A172 (cell line): ENCODE data around the gene DENND4A. TPM values are rescaled to one million over a fixed set of nuclear protein-coding genes. Genes with fewer than 3 reads are reported as not detected.
A peak's percentile ranks its signal among the peaks of the same experiment; 100 is the strongest.
"Not testable (repeated sequence)": the region's sequence is repeated elsewhere in the genome, so short reads cannot be mapped to it uniquely, and the experiment has no call there.

Source experiments
- DNase-seq: peaks from one replicate; pipeline ENCODE4 v3.0.0-alpha.2; 2015; ENCODE audit warnings: low spot score
- total RNA-seq: library from RNA; depleted of rRNA; stranded (reverse); fragments of >200 nt; shearing (Covaris generic); gene quantifications from 2 replicates; pipeline ENCODE4 v1.2.3, GENCODE V29; 2014; rRNA removed

DENND4A gene
- total RNA-seq, 1 experiment from 2014 or later: 10.3 TPM

DNA sequence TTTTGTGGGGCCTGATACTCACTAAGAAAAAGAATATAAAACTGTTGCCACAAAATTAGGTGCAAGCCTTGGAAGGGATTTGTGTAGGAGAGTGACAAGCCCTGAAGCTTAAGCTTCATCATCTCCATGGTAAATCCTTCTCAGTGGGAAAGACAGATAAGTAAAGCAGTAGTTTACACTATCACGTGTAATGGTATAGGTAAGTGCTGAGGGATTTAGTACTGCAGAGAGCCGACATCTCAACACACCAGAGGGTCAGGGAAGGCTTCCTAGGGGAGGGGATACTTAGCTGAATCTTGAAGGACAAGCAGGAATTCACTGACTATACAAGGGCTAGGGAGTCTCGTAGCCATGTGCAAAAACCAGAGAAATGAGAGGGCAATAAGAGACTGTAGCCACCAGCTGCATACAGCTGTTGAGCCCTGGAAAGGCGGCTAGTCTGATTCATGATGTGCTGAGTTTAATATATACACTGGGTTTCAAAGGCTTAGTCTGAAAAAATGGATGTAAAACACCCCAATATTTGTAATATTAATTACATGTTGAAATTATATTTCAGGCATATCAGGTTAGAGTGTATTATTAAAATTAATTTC lies 159.2 kb downstream of the DENND4A start:
- no peak for DNase-seq

DNA sequence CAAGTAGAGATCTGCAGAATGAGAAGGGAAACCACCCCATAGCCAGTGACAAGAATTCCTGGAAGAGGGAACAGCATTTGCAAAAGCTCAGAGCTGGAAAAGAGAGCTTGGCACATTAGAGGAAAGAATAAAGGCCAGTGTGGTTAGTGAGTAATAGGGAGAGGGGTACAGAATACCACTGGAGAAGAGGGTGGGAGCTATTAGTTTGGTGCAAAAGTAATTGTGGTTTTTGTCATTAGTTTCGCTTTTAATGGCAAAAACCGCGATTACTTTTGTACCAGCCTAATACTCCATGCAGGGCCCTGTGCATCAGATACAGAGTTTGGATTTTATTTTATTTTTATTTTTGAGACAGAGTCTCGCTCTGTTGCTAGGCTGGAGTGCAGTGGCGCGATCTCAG lies 160.6 kb downstream of the DENND4A start:
- DNase-seq: no peak

DNA sequence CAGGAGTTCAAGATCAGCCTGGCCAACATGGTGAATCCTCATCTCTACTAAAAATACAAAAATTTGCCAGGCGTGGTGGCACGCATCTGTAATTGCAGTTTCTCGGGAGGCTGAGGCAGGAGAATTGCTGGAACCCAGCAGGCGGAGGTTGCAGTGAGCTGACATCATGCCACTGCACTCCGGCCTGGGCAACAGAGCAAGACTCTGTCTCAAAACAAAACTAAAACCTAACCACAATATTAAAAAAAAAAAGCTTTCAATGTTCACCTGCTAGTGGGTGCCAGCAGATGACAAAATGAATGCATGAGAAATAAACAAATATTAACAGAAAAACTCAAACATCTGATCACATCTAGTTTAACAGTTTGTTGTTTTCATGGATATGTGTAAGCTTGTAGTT lies 161.3 kb downstream of the DENND4A start:
- no peak for DNase-seq

DNA sequence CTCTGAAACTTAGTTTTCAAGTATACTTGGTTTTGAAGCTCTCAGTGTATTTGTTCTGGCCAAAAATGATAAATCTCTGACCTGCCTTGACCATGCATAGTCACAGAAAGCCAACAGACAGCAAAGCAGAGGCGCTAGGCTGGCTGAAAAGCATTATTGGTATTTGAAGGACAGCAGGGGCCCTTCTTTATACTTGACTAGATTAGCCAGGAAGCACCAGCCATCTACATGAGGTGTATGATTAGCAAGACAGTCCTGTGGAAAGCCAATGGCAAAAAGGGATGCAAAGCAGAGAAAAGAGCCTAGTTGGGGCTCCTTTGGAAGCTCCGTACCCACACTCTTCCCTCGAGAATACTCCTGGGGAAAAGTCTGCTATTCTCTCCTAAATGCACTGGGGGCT lies 162.5 kb downstream of the DENND4A start:
- no peak for DNase-seq

DNA sequence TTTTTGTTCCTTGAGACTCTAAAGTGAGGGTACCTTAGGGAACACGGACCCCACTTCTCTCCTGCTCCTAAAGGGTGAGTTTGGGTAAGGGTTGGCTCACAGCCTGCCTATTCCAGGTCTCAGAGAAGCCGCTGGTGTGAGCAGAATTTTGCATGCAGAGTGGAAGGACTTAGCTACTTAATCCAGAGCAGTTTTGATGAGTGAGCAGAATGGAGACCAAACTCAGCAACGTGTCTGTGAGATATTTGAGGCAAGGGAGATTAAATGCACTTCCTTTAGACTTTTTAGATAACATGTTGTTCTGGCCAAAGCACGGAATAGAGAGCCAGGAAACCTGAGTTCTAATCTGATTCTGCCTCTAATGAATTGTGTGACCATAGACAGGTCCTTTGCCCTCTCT lies 165.2 kb downstream of the DENND4A start:
- DNase-seq: no peak

DNA sequence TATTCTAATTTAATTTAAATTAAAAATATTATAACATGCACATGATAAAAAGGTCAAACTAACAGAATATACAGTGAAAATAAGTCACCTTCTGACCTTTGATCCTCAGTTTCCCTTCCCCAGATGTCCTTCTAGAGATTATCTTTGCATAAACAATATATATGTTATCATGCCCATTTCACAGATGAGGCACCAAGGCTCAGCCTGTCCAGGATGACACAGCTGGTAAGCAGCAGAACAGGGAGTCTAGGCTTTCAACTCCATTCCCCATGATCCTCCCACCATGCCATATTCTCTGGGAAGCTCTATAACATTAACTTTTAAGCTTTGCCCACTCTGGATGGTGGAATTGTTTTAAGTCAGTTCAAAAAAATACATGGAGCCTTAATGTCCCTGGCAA lies 169.0 kb downstream of the DENND4A start:
- DNase-seq: no peak

DNA sequence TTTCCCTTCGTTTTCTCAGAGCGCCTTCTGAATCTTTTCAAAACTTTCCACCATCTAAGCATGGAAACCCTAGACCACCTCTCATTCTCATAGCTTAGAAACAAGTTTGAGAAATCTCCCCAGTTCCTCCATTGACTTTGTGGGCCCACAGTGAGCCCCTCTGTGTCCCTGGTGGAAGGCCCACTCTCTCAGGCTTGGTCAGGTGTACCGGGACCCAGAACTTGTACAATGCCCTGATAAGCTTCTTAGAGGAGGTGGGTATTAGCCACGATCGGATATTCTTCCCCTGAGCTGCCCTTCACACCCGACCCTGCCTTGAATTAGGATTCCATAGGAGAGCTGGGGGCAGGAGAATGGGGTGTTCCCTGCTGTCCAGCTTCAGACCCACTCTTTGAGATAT lies 170.5 kb downstream of the DENND4A start, which contains the start of gene SLC24A1:
SLC24A1 (plus strand) TSS at position 301 of the 400 bp plus-strand sequence. CDS start 2,143 bp downstream, outside the sequence.
- no peak for DNase-seq

DNA sequence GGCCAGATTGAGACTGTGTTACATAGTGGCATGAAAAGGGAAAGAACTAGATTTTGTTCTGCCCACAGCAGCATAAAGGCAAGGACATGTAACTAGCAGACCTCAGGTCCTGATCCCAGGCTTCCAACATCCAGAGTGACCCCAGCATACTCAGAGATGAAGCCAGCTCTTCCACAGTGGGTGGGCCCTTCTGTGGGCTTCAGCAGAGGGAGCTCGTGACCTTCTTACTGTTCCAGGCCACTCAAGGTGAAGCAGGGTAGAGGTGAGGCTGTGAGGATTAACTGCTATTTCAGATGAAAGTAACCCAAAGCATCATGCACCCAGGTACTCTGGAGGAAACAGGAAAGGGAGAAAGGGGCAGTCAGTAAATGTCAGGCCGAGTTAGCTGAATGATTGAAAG lies 171.3 kb downstream of the DENND4A start:
- DNase-seq: no peak

DNA sequence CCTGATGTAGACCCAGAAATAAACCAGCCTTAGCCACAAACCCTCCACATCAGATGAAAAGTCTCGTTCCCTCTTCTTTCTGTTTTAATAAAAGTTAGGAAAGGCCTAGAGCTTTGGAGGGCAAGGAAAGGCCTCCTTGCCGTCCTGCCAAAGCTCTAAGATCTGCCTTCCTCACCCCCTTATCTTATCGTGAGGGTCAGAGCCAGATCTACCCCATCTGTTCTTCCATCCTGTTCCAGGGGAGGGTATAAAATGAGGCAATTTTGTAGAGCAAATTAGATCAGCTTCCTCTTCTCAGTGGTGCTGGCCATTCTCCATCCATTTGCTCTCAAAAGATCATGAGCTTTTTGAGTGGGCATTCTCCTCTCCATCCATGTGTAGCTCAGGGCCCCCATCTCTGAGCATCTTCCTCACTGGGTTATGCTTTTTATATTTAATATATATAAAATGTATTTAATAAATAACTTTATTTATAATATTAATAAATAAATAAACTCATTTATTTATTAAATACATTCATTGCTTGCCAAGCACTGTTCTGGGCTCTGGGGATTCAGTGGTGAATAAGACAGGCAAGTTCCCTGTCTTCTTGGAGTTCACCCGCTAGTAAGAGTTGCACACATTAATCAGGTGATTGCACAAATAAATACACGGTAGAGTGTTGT lies 172.3 kb downstream of the DENND4A start:
- no peak for DNase-seq

DNA sequence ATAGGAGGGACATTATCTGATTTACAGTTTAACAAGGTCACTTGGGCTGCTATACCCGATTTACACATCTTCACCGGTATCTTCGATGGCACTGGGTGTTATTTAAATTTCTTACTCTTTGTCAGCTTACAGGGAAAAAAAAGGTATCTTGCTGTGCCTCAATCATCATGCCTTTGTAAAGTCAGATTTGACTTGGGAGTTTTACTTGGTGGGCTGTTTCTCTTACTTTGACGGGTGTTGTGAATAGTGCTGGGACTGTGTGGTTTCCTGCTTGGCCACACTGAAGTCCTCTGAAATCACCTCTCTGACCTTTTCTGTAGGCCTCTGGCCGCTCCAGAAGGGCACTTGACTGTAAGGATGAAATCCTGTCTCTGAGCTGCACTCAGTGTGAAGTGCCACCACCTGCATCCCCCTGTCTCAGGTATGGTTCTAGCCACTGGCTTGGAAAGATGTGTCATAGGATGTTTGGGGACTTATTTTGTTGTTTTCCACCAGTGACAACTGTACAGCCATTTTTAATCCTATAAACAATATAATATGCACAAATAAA lies 173.5 kb downstream of the DENND4A start:
- DNase-seq: no peak

DNA sequence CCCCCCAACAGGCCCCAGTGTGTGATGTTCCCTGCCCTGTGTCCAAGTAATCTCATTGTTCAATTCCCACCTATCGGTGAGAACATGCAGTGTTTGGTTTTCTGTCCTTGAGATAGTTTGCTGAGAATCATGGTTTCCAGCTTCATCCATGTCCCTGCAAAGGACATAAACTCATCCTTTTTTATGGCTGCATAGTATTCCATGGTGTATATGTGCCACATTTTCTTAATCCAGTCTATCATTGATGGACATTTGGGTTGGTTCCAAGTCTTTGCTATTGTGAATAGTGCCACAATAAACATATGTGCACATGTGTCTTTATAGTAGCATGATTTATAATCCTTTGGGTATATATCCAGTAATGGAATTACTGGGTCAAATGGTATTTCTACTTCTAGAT lies 176.2 kb downstream of the DENND4A start:
- DNase-seq: not testable (repeated sequence)

DNA sequence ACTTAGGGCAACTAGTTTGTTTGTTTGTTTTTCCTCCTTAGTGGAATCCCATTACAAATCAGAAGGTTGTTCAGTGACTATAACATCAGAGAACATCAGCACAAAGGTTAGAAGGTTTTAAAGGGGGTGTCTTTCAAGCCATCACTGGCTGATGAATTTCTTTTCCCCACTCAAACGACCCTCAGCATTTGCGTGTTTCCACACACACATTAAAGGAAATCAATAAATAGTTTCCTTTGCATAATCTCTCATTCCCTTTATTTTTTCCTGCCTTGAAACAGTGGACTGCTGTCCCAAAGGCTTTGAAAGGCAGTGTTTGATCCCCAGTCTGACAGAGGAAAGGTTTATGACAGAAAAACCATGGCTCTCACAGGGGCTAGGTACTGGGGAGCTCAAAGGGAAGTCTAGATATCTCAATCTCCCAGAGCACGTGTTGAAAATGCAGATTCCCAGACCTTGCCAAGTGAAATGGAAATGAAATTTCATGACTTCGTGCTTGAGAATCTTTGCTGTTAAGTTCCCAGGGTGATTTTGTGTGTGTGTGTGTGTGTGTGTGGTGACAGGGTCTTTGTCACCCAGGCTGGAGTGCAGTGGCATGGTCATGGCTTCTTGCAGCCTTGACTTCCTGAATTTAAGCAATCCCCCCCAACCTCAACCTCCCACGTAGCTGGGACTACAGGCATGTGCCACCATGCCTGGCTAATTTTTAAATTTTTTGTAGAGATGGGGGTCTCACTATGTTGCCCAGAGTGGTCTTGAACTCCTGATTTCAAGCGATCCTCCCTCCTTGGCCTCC lies 178.9 kb downstream of the DENND4A start:
- DNase-seq: no peak

DNA sequence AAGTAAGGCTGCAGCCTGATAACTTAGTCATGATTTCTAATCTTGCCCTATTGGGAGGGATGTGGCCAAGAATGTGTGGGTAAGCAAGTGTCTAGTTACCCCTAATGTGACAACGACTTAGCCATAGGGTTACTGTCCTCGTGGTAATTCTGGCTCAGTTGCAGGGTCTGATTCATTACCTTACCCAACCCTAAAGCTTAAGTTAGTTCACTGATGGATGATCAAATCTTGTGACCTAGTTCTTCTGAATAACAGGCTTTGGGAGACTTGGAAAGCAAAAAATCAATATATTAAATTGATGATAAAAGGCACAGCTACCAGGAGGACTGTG lies 179.5 kb downstream of the DENND4A start:
- no peak for DNase-seq

DNA sequence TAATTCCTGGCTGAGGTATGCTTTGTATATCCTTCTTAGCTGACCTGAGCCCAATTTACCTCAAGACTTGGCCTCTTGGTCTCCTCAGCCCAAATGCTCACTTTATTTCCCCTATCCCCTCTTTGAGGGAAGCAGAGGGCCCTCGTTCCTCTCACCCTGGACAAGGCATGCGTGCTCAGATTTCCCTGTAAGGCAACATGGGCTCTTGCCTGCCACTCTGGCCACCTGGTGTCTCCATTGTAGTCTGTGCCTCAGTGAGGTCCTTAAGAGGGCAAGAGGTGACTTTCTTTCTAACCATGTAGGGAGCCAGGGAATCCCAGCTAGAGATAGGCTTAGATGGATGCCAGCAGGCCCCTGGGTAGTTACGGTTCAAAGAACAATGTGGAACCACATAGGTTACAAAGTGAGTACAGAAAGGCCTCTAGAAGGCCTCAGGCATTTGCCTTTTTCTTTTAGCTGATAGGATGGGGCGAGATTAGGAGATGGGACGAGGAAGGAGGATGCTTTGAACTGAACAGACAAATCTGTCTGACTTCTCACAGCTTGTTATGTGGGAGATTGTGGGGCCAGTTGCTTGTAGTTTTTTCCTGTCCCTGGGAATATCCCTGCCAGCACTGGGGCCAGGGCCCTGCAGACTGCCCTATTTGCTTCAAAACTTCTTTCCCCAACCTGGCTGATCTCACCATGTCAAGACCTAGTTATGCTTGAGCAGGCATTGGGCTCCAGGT lies 180.0 kb downstream of the DENND4A start:
- DNase-seq: no peak

DNA sequence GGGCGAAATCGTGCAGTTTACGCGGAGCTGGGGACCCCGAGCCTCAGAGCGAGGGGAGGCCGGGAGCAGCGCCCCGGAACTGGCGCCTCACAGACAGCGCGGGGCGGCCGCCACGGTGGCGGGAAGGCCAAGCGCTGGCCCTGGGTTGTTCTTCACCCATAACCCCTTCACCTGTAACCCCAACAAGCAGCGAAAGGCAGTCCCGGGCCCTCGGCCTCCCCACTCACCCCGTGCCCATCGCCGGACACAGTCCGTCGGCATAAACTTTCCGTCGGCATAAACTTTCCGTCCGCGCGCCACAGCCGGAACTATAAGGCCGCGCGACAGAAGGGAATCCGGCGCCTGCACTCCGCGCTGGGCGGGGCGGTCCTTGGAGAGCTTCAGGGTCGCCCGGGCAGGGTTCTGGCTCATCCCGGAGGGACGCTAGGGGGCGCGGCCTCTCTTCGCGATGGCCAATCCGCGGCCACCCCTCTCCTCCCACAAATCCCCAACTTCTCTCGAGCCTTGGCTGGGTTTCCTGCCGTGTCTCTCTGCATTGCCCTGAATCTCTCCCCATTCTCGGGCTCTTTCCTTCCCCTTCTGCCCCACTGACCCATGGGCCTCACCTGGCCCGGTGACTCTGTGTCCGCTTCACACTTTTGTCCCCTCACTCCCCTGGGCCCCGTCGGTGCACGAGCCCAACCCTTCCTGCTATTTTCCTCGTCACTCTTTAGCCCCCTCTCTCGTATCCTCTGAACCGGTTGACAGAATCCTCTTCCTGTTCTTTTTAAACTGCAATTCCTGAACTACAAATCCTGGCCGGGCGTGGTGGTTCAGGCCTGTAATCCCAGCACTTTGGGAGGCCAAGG lies 181.0 kb downstream of the DENND4A start, which contains the start of gene INTS14:
INTS14 (minus strand) TSS at position 261 of the 848 bp plus-strand sequence. CDS start 3,751 bp downstream, outside the sequence.
- peak; percentile 94 for DNase-seq

Other genes starting within 250 kb of the DENND4A start
- 41.0 and 46.7 TPM in 2 replicates for gene INTS14, start 181.2 kb downstream of the DENND4A start, total RNA-seq
- 4.2 and 7.2 TPM in 2 replicates for gene SLC24A1, start 170.4 kb downstream of the DENND4A start, total RNA-seq
- 271 and 277 TPM in 2 replicates for gene RAB11A, start 77.2 kb upstream of the DENND4A start, total RNA-seq